ENCODE results near the gene IQSEC1.

GRCh38 chr3:13037458-13038117 is 35.6 kb downstream of the IQSEC1 start:
- TF ChIP-seq POLR2A (IDR thresholded peaks at IDR 0.05; ENCODE audit: low read depth, low read length) (no peak), TAF1 (IDR thresholded peaks at IDR 0.05; ENCODE audit: low read depth, low read length) (no peak), POU2F2 (IDR thresholded peaks at IDR 0.05; ENCODE audit: low read depth, low read length) (no peak), POLR2AphosphoS5 (IDR thresholded peaks at IDR 0.05; ENCODE audit: low read depth, low read length) (no peak), PAX5 (IDR thresholded peaks at IDR 0.05; ENCODE audit: insufficient read depth, low read length, severe bottlenecking) (no peak), SPI1 (IDR thresholded peaks at IDR 0.05; ENCODE audit: low read depth, low read length) (no peak)
